Measurements from ENCODE around the gene TMEM129.
A peak's percentile ranks its signal among the peaks of the same experiment; 100 is the strongest.
"Not testable (repeated sequence)": the region's sequence is repeated elsewhere in the genome, so short reads cannot be mapped to it uniquely, and the experiment has no call there.

The TMEM129 gene

GRCh38 chr4:1686440-1687036, 34.6 kb downstream of the TMEM129 start:
- no peak for DNase-seq

GRCh38 chr4:1685235-1686150, 35.6 kb downstream of the TMEM129 start:
- no peak for DNase-seq

GRCh38 chr4:1684506-1685234, 36.5 kb downstream of the TMEM129 start:
- no peak for DNase-seq

- peak; percentile 89 for DNase-seq
Measured at GRCh38 chr4:1683736-1684505, 37.2 kb downstream of the TMEM129 start, which contains the start of gene FAM53A. Gene FAM53A, minus strand, starts transcription at chr4:1684313. Its CDS starts 15,572 bp downstream, at chr4:1668741.

- DNase-seq: no peak
Measured at GRCh38 chr4:1683261-1683735, 37.8 kb downstream of the TMEM129 start.

- DNase-seq: no peak
Measured at GRCh38 chr4:1682860-1683259, 38.3 kb downstream of the TMEM129 start.

- no peak for DNase-seq
Measured at GRCh38 chr4:1678244-1678643, 42.9 kb downstream of the TMEM129 start.

GRCh38 chr4:1676605-1677525, 44.3 kb downstream of the TMEM129 start:
- DNase-seq: no peak

- DNase-seq: no peak
Measured at GRCh38 chr4:1675802-1676137, 45.4 kb downstream of the TMEM129 start.

- DNase-seq: no peak
Measured at GRCh38 chr4:1675136-1675801, 45.9 kb downstream of the TMEM129 start.

- DNase-seq: no peak
Measured at GRCh38 chr4:1674682-1675081, 46.4 kb downstream of the TMEM129 start.

- no peak for DNase-seq
Measured at GRCh38 chr4:1673671-1674070, 47.5 kb downstream of the TMEM129 start.

GRCh38 chr4:1671011-1671410, 50.1 kb downstream of the TMEM129 start:
- DNase-seq: not testable (repeated sequence)

- no peak for DNase-seq
Measured at GRCh38 chr4:1670279-1670678, 50.8 kb downstream of the TMEM129 start.

- DNase-seq: no peak
Measured at GRCh38 chr4:1669850-1670249, 51.3 kb downstream of the TMEM129 start.

- DNase-seq: no peak
Measured at GRCh38 chr4:1669270-1669669, 51.9 kb downstream of the TMEM129 start.

GRCh38 chr4:1668488-1668840, 52.7 kb downstream of the TMEM129 start:
- no peak for DNase-seq

GRCh38 chr4:1667273-1667672, 53.9 kb downstream of the TMEM129 start:
- DNase-seq: no peak

- no peak for DNase-seq
Measured at GRCh38 chr4:1666391-1666790, 54.7 kb downstream of the TMEM129 start.
